ENCODE results near the gene AUTS2.

DNA sequence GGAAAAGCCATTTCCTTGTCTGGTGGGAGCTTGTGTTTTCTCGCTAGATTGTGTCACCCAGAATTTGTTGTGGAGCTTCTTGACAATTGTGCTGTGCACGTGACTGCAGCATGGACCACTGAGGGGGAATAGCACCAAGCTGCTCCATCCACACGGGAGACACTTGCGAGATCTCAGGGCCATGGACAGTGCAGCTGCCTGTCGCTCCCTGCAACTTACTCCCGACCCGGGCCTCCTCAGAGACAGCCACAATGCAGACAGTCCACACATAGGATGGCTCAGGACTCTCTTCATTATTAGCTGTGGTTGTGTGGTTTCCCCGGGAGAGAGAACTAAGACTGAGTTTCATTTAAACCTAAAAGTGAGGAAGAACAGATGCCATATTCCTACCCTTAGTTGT lies 860.5 kb downstream of the AUTS2 start:
- TF ChIP-seq, protein P1, sequence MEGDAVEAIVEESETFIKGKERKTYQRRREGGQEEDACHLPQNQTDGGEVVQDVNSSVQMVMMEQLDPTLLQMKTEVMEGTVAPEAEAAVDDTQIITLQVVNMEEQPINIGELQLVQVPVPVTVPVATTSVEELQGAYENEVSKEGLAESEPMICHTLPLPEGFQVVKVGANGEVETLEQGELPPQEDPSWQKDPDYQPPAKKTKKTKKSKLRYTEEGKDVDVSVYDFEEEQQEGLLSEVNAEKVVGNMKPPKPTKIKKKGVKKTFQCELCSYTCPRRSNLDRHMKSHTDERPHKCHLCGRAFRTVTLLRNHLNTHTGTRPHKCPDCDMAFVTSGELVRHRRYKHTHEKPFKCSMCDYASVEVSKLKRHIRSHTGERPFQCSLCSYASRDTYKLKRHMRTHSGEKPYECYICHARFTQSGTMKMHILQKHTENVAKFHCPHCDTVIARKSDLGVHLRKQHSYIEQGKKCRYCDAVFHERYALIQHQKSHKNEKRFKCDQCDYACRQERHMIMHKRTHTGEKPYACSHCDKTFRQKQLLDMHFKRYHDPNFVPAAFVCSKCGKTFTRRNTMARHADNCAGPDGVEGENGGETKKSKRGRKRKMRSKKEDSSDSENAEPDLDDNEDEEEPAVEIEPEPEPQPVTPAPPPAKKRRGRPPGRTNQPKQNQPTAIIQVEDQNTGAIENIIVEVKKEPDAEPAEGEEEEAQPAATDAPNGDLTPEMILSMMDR (IDR thresholded peaks at IDR 0.05; ENCODE audit: insufficient read depth, low read length, poor library complexity, severe bottlenecking): no peak
- TF ChIP-seq EZH2phosphoT487 (conservative IDR thresholded peaks at IDR 0.05; ENCODE audit: low read length): no peak

Data from SU-DHL-6 (cell line).